ENCODE measurements around the gene CGB7.

GRCh38 chr19:49092686-49093085 lies 35.1 kb upstream of the CGB7 start:
- TF ChIP-seq ZNF776 (CRISPR knock-in tag; IDR thresholded peaks at IDR 0.05) (no peak), POLR2AphosphoS5 (IDR thresholded peaks at IDR 0.05; ENCODE audit: low read depth, low read length) (no peak), SALL2 (CRISPR knock-in tag; IDR thresholded peaks at IDR 0.05) (no peak), POLR2A (IDR thresholded peaks at IDR 0.05; ENCODE audit: insufficient read depth in 1 of 2, low read depth in 2 of 2, low read length in 2 of 2) (no peak), KDM1A (CRISPR knock-in tag; IDR thresholded peaks at IDR 0.05) (no peak), RFX3 (CRISPR knock-in tag; IDR thresholded peaks at IDR 0.05) (no peak), CTCF (CRISPR knock-in tag; IDR thresholded peaks at IDR 0.05) (no peak), TBP (CRISPR knock-in tag; IDR thresholded peaks at IDR 0.05) (no peak), SP1 (IDR thresholded peaks at IDR 0.05) (no peak), SP1 (CRISPR knock-in tag; IDR thresholded peaks at IDR 0.05) (no peak), EZH2 (conservative IDR thresholded peaks at IDR 0.05; ENCODE audit: low read depth, low read length) (no peak), ZNF570 (CRISPR knock-in tag; IDR thresholded peaks at IDR 0.05; ENCODE audit: borderline replicate concordance) (no peak), KLF12 (CRISPR knock-in tag; IDR thresholded peaks at IDR 0.05; ENCODE audit: borderline replicate concordance) (no peak), KLF16 (CRISPR knock-in tag; IDR thresholded peaks at IDR 0.05) (no peak), ZHX1 (CRISPR knock-in tag; IDR thresholded peaks at IDR 0.05; ENCODE audit: low read depth) (no peak)
